Transverse colon (tissue), 4 donors: Measurements from ENCODE around the gene COPS7A. TPM values are rescaled to one million over a fixed set of nuclear protein-coding genes. Genes with fewer than 3 reads are reported as not detected.

Experiments used
- DNase-seq: peaks from one replicate; pipeline ENCODE4 v3.0.0-alpha.2; 2019
- H3K27ac ChIP-seq, 4 donors: fragments of 200-600 bp; sonication (generic); 2 replicates each; pipeline ENCODE4 v1.5.1; 2016 to 2018; ENCODE audit warnings: inconsistent platforms in 4 of 4
- H3K27me3 ChIP-seq: fragments of 200-600 bp; sonication (generic); 2 replicates; pipeline ENCODE4 v1.5.1; 2017; ENCODE audit warnings: inconsistent platforms
- H3K36me3 ChIP-seq, 4 donors: fragments of 200-600 bp; sonication (generic); 2 replicates each; pipeline ENCODE4 v1.5.1; 2017 to 2019; ENCODE audit warnings: inconsistent platforms in 4 of 4
- H3K4me1 ChIP-seq, 4 donors: fragments of 200-600 bp; sonication (generic); 2 replicates each; pipeline ENCODE4 v1.5.1; 2017 to 2020; ENCODE audit warnings: inconsistent platforms in 4 of 4
- H3K4me3 ChIP-seq, 4 donors: fragments of 200-600 bp; sonication (generic); 1 replicate in 1 of 4; 2 replicates in 3 of 4; pipeline versions ENCODE4 v1.5.1 to v1.6.1; 2017 to 2019; ENCODE audit warnings: inconsistent platforms in 4 of 4
- H3K9me3 ChIP-seq, 2 donors: fragments of 200-600 bp; sonication (generic); 2 replicates each; pipeline ENCODE4 v1.5.1; 2017 to 2019; ENCODE audit warnings: inconsistent platforms in 2 of 2
- CTCF ChIP-seq, 5 experiments: fragments of 200-600 bp in 3 of 5; fragments of 450-650 bp in 2 of 5; sonication (generic) in 3 of 5; IDR thresholded peaks; 1 replicate in 2 of 5; 2 replicates in 3 of 5; pipeline ENCODE4 v1.5.1; 2016 to 2017; ENCODE audit warnings: antibody characterized with exemption in 5 of 5, inconsistent platforms in 3 of 5, mild to moderate bottlenecking in 2 of 5, moderate library complexity in 1 of 5
- EP300 ChIP-seq: sonication (generic); formaldehyde crosslinking; IDR thresholded peaks from one replicate; pipeline ENCODE4 v1.6.1; 2017; ENCODE audit warnings: antibody characterized with exemption, low read depth
- POLR2A ChIP-seq: fragments of 450-650 bp; IDR thresholded peaks from one replicate; pipeline ENCODE4 v1.6.1; 2016; ENCODE audit warnings: antibody characterized with exemption, mild to moderate bottlenecking, moderate library complexity
- POLR2AphosphoS5 ChIP-seq, 3 donors: sonication (generic); formaldehyde crosslinking; IDR thresholded peaks; one replicate each; pipeline ENCODE4 v1.6.1; 2016; ENCODE audit warnings: antibody characterized with exemption in 3 of 3
- WGBS, 2 donors: methylation state at CpG; one replicate each; pipeline ENCODE4 v1.1.5; 2018; ENCODE audit warnings: low coverage in 1 of 2; 5-methylcytosine and 5-hydroxymethylcytosine counted together
- in situ Hi-C, 4 donors: fragments of 200-750 bp; cut with MboI; loops; one replicate each; pipeline versions ENCODE4 v1.15.0 to v1.15.1; 2017; ENCODE audit warnings: low sequenced_read_pairs in 3 of 4, low pct_ligation_motif_present in 1 of 4, low pct_unique_long_range_greater_than_20kb in 1 of 4
- intact Hi-C: fragments of 100-400 bp; cut with DNase I; formaldehyde crosslinking; loops from one replicate; pipeline ENCODE4 v1.15.1; 2023; ENCODE audit warnings: low total_unique reads
- total RNA-seq, 4 donors: library from RNA; depleted of rRNA; stranded (reverse); fragments of >200 nt; gene quantifications; one replicate each; pipeline ENCODE4 v1.1.0, GENCODE V29; 2016

The COPS7A gene
- total RNA-seq, 4 donors from 2014 or later = 13.1 to 44.9 (median 36.9) TPM

- WGBS, 2 donors = 71% methylated on average over 12 of the region's 15 CpGs; no CpG with 5 or more reads in 1 of the 2 donors
- H3K4me1 ChIP-seq = peaks cover 6 to 80% (median 52%) of the 10 kb centered on the region in 4 donors
- intact Hi-C loops (loop anchor here (10.0 kb wide), 1 partner anchor 158 kb away; no protein-coding TSS in a partner anchor), in situ Hi-C loops (no loop called here)
- TF ChIP-seq EP300 (no peak), CTCF (IDR thresholded peaks at IDR 0.05) (no peak), POLR2AphosphoS5 (IDR thresholded peaks at IDR 0.05) (no peak), POLR2A (no peak)
- no peaks in the 10 kb centered on the region for H3K9me3 ChIP-seq
- H3K4me3 ChIP-seq = peak within 1 kb of the TSS in 2 of 4 donors; percentile 26 to 35
- DNase-seq = peak; percentile 38
- H3K27ac ChIP-seq = peak within 1 kb of the TSS; percentile 32 to 93 (median 58)
- no peaks in the 10 kb centered on the region for H3K27me3 ChIP-seq
- no peaks in the 10 kb centered on the region for H3K36me3 ChIP-seq
Measured at GRCh38 chr12:6772331-6772695, 48.5 kb downstream of the COPS7A start, which contains the start of gene LAG3. LAG3 (plus strand) TSS chr12:6772520; CDS start chr12:6772853, 333 bp downstream.

GRCh38 chr12:6772726-6773589 lies 49.1 kb downstream of the COPS7A start:
- Histone ChIP-seq H3K9me3 (no peaks in the 10 kb centered on the region), H3K27ac (peak overlapping the region; percentile 32 to 93 (median 58)), H3K4me3 (peak overlapping the region in 3 of 4 donors; percentile 18 to 35 (median 26)), H3K4me1 (peaks cover 5 to 79% (median 47%) of the 10 kb centered on the region in 4 donors), H3K27me3 (no peaks in the 10 kb centered on the region), H3K36me3 (no peaks in the 10 kb centered on the region)
- no peak for TF ChIP-seq POLR2AphosphoS5 (IDR thresholded peaks at IDR 0.05)
- TF ChIP-seq POLR2A = no peak
- no peak for TF ChIP-seq CTCF (IDR thresholded peaks at IDR 0.05)
- TF ChIP-seq EP300 = no peak
- intact Hi-C loops (loop anchor here (10.0 kb wide), 1 partner anchor 158 kb away; no protein-coding TSS in a partner anchor), in situ Hi-C loops (no loop called here)
- DNase-seq = no peak
- 72% methylated on average over 21 of the region's 21 CpGs; no CpG with 5 or more reads in 1 of the 2 donors for WGBS, 2 donors

GRCh38 chr12:6773590-6774351 lies 49.9 kb downstream of the COPS7A start:
- in situ Hi-C loops (no loop called here), intact Hi-C loops (loop anchor here (10.0 kb wide), 1 partner anchor 159 kb away; no protein-coding TSS in a partner anchor)
- Histone ChIP-seq H3K27ac (peak overlapping the region; percentile 32 to 64 (median 38)), H3K9me3 (no peaks in the 10 kb centered on the region), H3K36me3 (no peaks in the 10 kb centered on the region), H3K4me3 (peak overlapping the region in 3 of 4 donors; percentile 18 to 35 (median 26)), H3K27me3 (no peaks in the 10 kb centered on the region), H3K4me1 (peaks cover 2 to 79% (median 46%) of the 10 kb centered on the region in 4 donors)
- no peak for DNase-seq
- TF ChIP-seq EP300 (no peak), CTCF (IDR thresholded peaks at IDR 0.05) (no peak), POLR2A (no peak)
- 22 to 33% methylated on average over 9 to 46 of the region's 60 CpGs for WGBS, 2 donors
